Ishikawa (cell line): Measurements from ENCODE around the gene SLC25A38.

Source experiments
- CEBPB ChIP-seq: IDR thresholded peaks from 2 replicates; pipeline ENCODE4 v1.6.1; 2012
- CREB1 ChIP-seq: IDR thresholded peaks from 2 replicates; pipeline ENCODE4 v1.6.1; 2012; ENCODE audit warnings: low read depth
- EGR1 ChIP-seq: IDR thresholded peaks from 2 replicates; pipeline ENCODE4 v1.6.1; 2012
- EP300 ChIP-seq: IDR thresholded peaks from 2 replicates; pipeline ENCODE4 v1.6.1; 2012; ENCODE audit warnings: borderline replicate concordance
- FOXM1 ChIP-seq: IDR thresholded peaks from 2 replicates; pipeline ENCODE4 v1.6.1; 2012; ENCODE audit warnings: low read depth, borderline replicate concordance
- NFIC ChIP-seq: IDR thresholded peaks from 2 replicates; pipeline ENCODE4 v1.6.1; 2012
- RAD21 ChIP-seq: IDR thresholded peaks from 2 replicates; pipeline ENCODE4 v1.6.1; 2012; ENCODE audit warnings: low read depth
- TAF1 ChIP-seq: IDR thresholded peaks from 2 replicates; pipeline ENCODE4 v1.6.1; 2012; ENCODE audit warnings: low read depth, mild to moderate bottlenecking
- TCF12 ChIP-seq: IDR thresholded peaks from 2 replicates; pipeline ENCODE4 v1.6.1; 2012; ENCODE audit warnings: low read depth
- TEAD4 ChIP-seq: IDR thresholded peaks from 2 replicates; pipeline ENCODE4 v1.6.1; 2012
- YY1 ChIP-seq: IDR thresholded peaks from 2 replicates; pipeline ENCODE4 v1.6.1; 2012; ENCODE audit warnings: low read depth
- TF ChIP-seq, protein P1 (sequence below): IDR thresholded peaks from 2 replicates; pipeline ENCODE4 v1.6.1; 2012
- TF ChIP-seq, protein P2 (sequence below): IDR thresholded peaks from 2 replicates; pipeline ENCODE4 v1.6.1; 2012; ENCODE audit warnings: low read depth, mild to moderate bottlenecking

DNA sequence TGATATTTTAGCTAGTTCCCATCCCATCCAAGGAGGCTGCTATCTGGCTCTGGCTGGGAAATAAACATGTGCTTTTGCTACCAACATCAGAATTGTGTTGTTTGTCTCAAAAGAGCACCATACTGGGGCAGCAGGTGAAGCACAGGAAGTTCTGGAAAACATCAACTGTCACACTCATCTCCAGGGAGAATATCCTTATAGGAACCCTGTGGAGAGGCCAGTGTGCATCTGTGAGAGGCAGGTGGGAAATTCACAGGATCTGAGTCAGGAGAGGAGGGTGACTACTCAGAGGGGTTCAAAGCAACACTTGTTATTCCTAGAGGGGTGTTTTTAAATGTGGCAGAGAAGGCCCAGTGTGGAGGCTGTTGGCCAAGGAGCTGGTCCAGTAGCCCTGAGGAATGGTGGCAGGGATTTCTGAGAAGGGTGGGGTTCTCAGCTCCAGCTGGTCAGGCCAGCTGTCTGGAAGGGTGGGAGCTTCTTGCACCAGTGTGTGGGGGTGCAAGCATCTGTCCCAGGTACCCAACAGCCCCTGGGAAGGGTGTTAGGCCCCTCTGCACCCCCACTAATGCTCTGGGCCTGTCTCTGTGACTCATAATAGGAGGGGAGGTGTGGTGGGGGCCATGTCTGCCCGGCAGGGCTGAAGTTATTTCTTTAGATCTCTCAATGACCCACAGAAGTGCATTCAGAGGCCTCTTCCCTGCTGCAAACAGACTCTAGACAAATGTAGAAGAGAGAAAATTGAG lies 52.0 kb downstream of the SLC25A38 start:
- TF ChIP-seq, protein P1, sequence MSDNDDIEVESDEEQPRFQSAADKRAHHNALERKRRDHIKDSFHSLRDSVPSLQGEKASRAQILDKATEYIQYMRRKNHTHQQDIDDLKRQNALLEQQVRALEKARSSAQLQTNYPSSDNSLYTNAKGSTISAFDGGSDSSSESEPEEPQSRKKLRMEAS: no peak
- TF ChIP-seq EGR1 (no peak), TEAD4 (no peak), TCF12 (no peak), EP300 (no peak), RAD21 (no peak), YY1 (no peak), NFIC (no peak), FOXM1 (no peak), TAF1 (no peak), CEBPB (no peak), CREB1 (no peak)
- TF ChIP-seq, protein P2, sequence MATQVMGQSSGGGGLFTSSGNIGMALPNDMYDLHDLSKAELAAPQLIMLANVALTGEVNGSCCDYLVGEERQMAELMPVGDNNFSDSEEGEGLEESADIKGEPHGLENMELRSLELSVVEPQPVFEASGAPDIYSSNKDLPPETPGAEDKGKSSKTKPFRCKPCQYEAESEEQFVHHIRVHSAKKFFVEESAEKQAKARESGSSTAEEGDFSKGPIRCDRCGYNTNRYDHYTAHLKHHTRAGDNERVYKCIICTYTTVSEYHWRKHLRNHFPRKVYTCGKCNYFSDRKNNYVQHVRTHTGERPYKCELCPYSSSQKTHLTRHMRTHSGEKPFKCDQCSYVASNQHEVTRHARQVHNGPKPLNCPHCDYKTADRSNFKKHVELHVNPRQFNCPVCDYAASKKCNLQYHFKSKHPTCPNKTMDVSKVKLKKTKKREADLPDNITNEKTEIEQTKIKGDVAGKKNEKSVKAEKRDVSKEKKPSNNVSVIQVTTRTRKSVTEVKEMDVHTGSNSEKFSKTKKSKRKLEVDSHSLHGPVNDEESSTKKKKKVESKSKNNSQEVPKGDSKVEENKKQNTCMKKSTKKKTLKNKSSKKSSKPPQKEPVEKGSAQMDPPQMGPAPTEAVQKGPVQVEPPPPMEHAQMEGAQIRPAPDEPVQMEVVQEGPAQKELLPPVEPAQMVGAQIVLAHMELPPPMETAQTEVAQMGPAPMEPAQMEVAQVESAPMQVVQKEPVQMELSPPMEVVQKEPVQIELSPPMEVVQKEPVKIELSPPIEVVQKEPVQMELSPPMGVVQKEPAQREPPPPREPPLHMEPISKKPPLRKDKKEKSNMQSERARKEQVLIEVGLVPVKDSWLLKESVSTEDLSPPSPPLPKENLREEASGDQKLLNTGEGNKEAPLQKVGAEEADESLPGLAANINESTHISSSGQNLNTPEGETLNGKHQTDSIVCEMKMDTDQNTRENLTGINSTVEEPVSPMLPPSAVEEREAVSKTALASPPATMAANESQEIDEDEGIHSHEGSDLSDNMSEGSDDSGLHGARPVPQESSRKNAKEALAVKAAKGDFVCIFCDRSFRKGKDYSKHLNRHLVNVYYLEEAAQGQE: no peak
